ENCODE results near the gene S100A7.

S100A7 gene

GRCh38 chr1:153444078-153444477 is 16.4 kb downstream of the S100A7 start:
- TF ChIP-seq CTCF (IDR thresholded peaks at IDR 0.05; ENCODE audit: low read depth, low read length, poor library complexity, severe bottlenecking) = no peak
- TF ChIP-seq EZH2phosphoT487 (IDR thresholded peaks at IDR 0.05; ENCODE audit: borderline replicate concordance, low read length) = no peak
- Histone ChIP-seq H3K4me2 (ENCODE audit: low read length) (no peak overlapping the region), H3K79me2 (ENCODE audit: control insufficient read depth, low read length) (no peaks in the 10 kb centered on the region), H3F3A (ENCODE audit: control insufficient read depth, insufficient read depth) (no peaks in the 10 kb centered on the region), H3K4me1 (ENCODE audit: control insufficient read depth, low read length) (no peaks in the 10 kb centered on the region), H3K9me3 (ENCODE audit: control insufficient read depth, insufficient read depth, low read length) (no peaks in the 10 kb centered on the region), H3K9me2 (replicated peaks; ENCODE audit: control insufficient read depth, low read length) (no peaks in the 10 kb centered on the region), H3K36me3 (ENCODE audit: control insufficient read depth, low read length) (no peaks in the 10 kb centered on the region), H3K4me3 (ENCODE audit: low read length) (no peak overlapping the region), H3K27me3 (ENCODE audit: control insufficient read depth, low read length) (no peaks in the 10 kb centered on the region; the same call in 1 of the 2 replicates), H4K20me1 (ENCODE audit: control insufficient read depth, insufficient read depth, low read depth, low read length) (no peaks in the 10 kb centered on the region), H3K27ac (ENCODE audit: low read depth, low read length) (no peak overlapping the region)

GRCh38 chr1:153443486-153443885 is 17.0 kb downstream of the S100A7 start:
- no peaks in the 10 kb centered on the region for H3K4me1 ChIP-seq (ENCODE audit: control insufficient read depth, low read length)
- H3F3A ChIP-seq (ENCODE audit: control insufficient read depth, insufficient read depth) = no peaks in the 10 kb centered on the region
- no peak overlapping the region for H3K27ac ChIP-seq (ENCODE audit: low read depth, low read length)
- no peaks in the 10 kb centered on the region for H4K20me1 ChIP-seq (ENCODE audit: control insufficient read depth, insufficient read depth, low read depth, low read length)
- H3K9me2 ChIP-seq (replicated peaks; ENCODE audit: control insufficient read depth, low read length) = no peaks in the 10 kb centered on the region
- no peak overlapping the region for H3K4me2 ChIP-seq (ENCODE audit: low read length)
- no peaks in the 10 kb centered on the region for H3K79me2 ChIP-seq (ENCODE audit: control insufficient read depth, low read length)
- no peaks in the 10 kb centered on the region for H3K36me3 ChIP-seq (ENCODE audit: control insufficient read depth, low read length)
- TF ChIP-seq CTCF (IDR thresholded peaks at IDR 0.05; ENCODE audit: low read depth, low read length, poor library complexity, severe bottlenecking) (no peak), EZH2phosphoT487 (IDR thresholded peaks at IDR 0.05; ENCODE audit: borderline replicate concordance, low read length) (no peak)
- H3K9me3 ChIP-seq (ENCODE audit: control insufficient read depth, insufficient read depth, low read length) = no peaks in the 10 kb centered on the region
- no peak overlapping the region for H3K4me3 ChIP-seq (ENCODE audit: low read length)
- no peaks in the 10 kb centered on the region; the same call in 1 of the 2 replicates for H3K27me3 ChIP-seq (ENCODE audit: control insufficient read depth, low read length)

- H3K79me2 ChIP-seq (ENCODE audit: control insufficient read depth, low read length) = no peaks in the 10 kb centered on the region
- H3K4me2 ChIP-seq (ENCODE audit: low read length) = no peak overlapping the region
- no peaks in the 10 kb centered on the region for H3K36me3 ChIP-seq (ENCODE audit: control insufficient read depth, low read length)
- TF ChIP-seq EZH2phosphoT487 (IDR thresholded peaks at IDR 0.05; ENCODE audit: borderline replicate concordance, low read length) = no peak
- TF ChIP-seq CTCF (IDR thresholded peaks at IDR 0.05; ENCODE audit: low read depth, low read length, poor library complexity, severe bottlenecking) = no peak
- H3K9me3 ChIP-seq (ENCODE audit: control insufficient read depth, insufficient read depth, low read length) = no peaks in the 10 kb centered on the region
- no peaks in the 10 kb centered on the region for H3F3A ChIP-seq (ENCODE audit: control insufficient read depth, insufficient read depth)
- H3K27ac ChIP-seq (ENCODE audit: low read depth, low read length) = no peak overlapping the region
- no peaks in the 10 kb centered on the region; the same call in 1 of the 2 replicates for H3K27me3 ChIP-seq (ENCODE audit: control insufficient read depth, low read length)
- no peaks in the 10 kb centered on the region for H3K9me2 ChIP-seq (replicated peaks; ENCODE audit: control insufficient read depth, low read length)
- no peaks in the 10 kb centered on the region for H3K4me1 ChIP-seq (ENCODE audit: control insufficient read depth, low read length)
- no peaks in the 10 kb centered on the region for H4K20me1 ChIP-seq (ENCODE audit: control insufficient read depth, insufficient read depth, low read depth, low read length)
- H3K4me3 ChIP-seq (ENCODE audit: low read length) = no peak overlapping the region
Measured at GRCh38 chr1:153441238-153441755, 19.2 kb downstream of the S100A7 start.

Measured in DOHH2 (cell line).